ENCODE data around the gene IRS1. TPM values are rescaled to one million over a fixed set of nuclear protein-coding genes. Genes with fewer than 3 reads are reported as not detected.

IRS1 gene
- total and polyA plus RNA-seq, 4 donors = 3.1 to 36.7 (median 7.9) TPM

DNA sequence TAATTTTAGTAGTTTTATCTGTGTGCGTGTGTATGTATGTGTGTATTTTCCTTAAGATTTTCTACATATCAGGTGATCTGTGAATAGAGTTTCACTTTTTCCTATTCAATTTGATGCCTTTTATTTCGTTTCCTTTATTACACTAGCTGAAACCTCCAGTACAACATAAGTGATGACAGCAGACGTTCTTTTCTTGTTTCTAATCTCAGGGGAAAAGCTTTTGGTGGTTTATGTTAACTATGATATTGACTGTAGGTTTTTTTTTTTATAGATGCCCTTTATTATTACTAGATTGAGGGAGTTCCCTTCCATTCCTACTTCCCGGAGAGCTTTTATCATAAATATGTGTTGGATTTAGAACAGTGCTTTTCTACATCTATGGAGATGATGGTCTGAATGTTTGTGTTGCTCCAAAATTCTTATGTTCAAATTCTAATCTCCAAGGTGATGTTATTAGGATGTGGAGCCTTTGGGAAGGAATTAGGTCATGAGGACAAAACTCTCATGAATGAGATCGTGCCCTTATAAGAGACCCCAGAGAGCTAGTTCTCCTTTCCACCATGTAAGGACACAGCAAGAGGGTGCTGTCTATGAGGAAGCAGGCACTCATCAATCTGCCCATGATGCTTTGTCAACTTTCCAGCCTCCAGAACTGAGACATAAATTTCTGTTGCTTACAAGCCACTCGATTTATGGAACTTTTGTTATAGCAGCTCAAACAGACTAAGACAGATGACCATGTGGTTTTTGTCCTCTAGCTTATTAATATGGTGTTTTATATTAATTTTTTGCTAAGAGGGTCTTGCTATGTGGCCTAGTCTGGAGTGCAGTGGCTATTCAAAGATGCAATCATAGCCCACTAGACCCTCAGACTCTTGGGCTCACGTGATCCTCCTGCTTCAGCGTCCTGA is 30.4 kb upstream of the IRS1 start:
- TF ChIP-seq CTCF (IDR thresholded peaks at IDR 0.05; ENCODE audit: control extremely low read depth, extremely low read depth) = no peak
- Histone ChIP-seq H3K4me3 (no peak overlapping the region), H3K9ac (ENCODE audit: insufficient read depth in 1 of 2, low read length in 2 of 2) (no peak overlapping the region), H3K27ac (ENCODE audit: low read depth in 1 of 2, low read length in 1 of 2) (no peak overlapping the region), H3K9me3 (ENCODE audit: control insufficient read depth in 4 of 4, insufficient read depth in 3 of 4, low read length in 3 of 4) (peaks cover 0 to 2% (median 0%) of the 10 kb centered on the region in 4 donors), H3K4me1 (ENCODE audit: control insufficient read depth in 5 of 5, insufficient read depth in 5 of 5, low read length in 5 of 5) (no peaks in the 10 kb centered on the region), H3K36me3 (ENCODE audit: control insufficient read depth in 4 of 4, insufficient read depth in 4 of 4, low read length in 4 of 4) (no peaks in the 10 kb centered on the region), H3K27me3 (ENCODE audit: control insufficient read depth in 3 of 3, insufficient read depth in 3 of 3, low read length in 2 of 3) (no peaks in the 10 kb centered on the region)
- 87 to 89% methylated on average over 8 of the region's 8 CpGs for WGBS, 2 donors
- DNase-seq (no peak), ATAC-seq (ENCODE audit: insufficient read depth, low FRiP score) (no peak)

DNA sequence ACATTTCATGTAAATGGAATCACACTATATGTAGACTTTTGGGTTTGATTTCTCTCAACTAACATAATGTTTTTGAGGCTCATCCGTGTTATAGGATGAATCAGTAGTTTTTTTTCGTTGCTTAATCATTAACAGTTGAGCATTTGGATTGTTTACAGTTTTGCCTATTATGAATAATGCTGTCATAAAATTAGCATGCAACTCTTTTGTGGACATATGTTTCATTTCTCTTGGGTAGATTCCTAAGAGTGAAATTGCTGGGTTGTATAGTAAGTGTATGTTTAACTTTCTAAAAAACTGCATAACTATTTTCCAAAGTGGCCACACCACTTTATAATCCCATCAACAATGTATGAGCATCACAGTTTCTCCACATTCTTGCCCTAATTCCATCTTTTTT is 28.6 kb upstream of the IRS1 start:
- no peak for TF ChIP-seq CTCF (IDR thresholded peaks at IDR 0.05; ENCODE audit: control extremely low read depth, extremely low read depth)
- Histone ChIP-seq H3K9me3 (ENCODE audit: control insufficient read depth in 4 of 4, insufficient read depth in 3 of 4, low read length in 3 of 4) (peaks cover 0 to 2% (median 0%) of the 10 kb centered on the region in 4 donors), H3K4me1 (ENCODE audit: control insufficient read depth in 5 of 5, insufficient read depth in 5 of 5, low read length in 5 of 5) (no peaks in the 10 kb centered on the region), H3K36me3 (ENCODE audit: control insufficient read depth in 4 of 4, insufficient read depth in 4 of 4, low read length in 4 of 4) (no peaks in the 10 kb centered on the region), H3K9ac (ENCODE audit: insufficient read depth in 1 of 2, low read length in 2 of 2) (no peak overlapping the region), H3K4me3 (no peak overlapping the region), H3K27me3 (ENCODE audit: control insufficient read depth in 3 of 3, insufficient read depth in 3 of 3, low read length in 2 of 3) (no peaks in the 10 kb centered on the region), H3K27ac (ENCODE audit: low read depth in 1 of 2, low read length in 1 of 2) (no peak overlapping the region)
- WGBS, 2 donors = 70 to 84% methylated on average over 2 of the region's 2 CpGs
- DNase-seq = no peak
- no peak for ATAC-seq (ENCODE audit: insufficient read depth, low FRiP score)

GRCh38 chr2:226825056-226825455 is 25.4 kb upstream of the IRS1 start:
- Histone ChIP-seq H3K4me3 (no peak overlapping the region), H3K9me3 (ENCODE audit: control insufficient read depth in 4 of 4, insufficient read depth in 3 of 4, low read length in 3 of 4) (no peaks in the 10 kb centered on the region), H3K27ac (ENCODE audit: low read depth in 1 of 2, low read length in 1 of 2) (no peak overlapping the region), H3K27me3 (ENCODE audit: control insufficient read depth in 3 of 3, insufficient read depth in 3 of 3, low read length in 2 of 3) (no peaks in the 10 kb centered on the region), H3K36me3 (ENCODE audit: control insufficient read depth in 4 of 4, insufficient read depth in 4 of 4, low read length in 4 of 4) (no peaks in the 10 kb centered on the region), H3K4me1 (ENCODE audit: control insufficient read depth in 5 of 5, insufficient read depth in 5 of 5, low read length in 5 of 5) (no peaks in the 10 kb centered on the region), H3K9ac (ENCODE audit: insufficient read depth in 1 of 2, low read length in 2 of 2) (no peak overlapping the region)
- DNase-seq (no peak), ATAC-seq (ENCODE audit: insufficient read depth, low FRiP score) (no peak)
- WGBS, 2 donors = 29 to 60% methylated on average over 2 of the region's 2 CpGs
- no peak for TF ChIP-seq CTCF (IDR thresholded peaks at IDR 0.05; ENCODE audit: control extremely low read depth, extremely low read depth)

All from lung (tissue), 12 donors.